HG03159 (cell line): Measurements from ENCODE around the gene RALY.

Experiments used
- ATAC-seq: cut with Tn5 transposase; IDR thresholded peaks from one replicate; pipeline ENCODE4 v1.9.1; 2021; ENCODE audit warnings: mild to moderate bottlenecking, moderate library complexity; ENCODE audit not compliant: unreplicated experiment

Gene RALY

DNA sequence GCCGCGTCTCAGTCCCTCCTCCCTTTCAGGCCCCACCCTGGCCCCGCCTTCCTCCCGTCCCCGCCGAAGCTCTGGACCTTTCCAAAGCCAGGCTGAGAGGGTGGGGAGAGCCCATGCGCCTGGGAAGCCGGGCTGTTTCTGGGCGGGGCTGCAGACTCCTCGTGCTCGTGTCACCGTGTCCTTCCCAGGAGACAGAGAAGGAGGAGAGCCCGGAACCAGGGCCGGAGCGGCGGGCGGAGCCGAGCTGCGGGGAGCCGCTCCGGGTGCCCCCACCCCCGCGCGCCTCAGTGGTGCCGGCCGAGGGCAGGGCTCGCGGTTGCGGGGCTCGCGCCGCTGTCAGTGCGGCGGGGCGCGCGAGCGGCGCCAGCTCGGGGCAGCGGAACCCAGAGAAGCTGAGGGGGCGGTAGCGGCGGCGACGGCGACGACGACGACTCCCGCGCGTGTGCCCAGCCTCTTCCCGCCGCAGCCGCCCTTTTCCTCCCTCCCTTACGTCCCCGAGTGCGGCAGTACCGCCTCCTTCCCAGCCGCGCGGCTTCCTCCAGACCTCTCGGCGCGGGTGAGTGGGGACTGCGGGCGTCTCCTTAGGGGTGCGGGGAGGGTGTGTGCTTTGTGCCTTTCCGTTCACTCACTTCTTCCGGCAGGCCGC, at the start of gene RALY:
TSS of gene RALY (plus strand) at position 336 of the 646 bp plus-strand sequence. CDS start 78,164 bp downstream, outside the sequence.
- ATAC-seq = peak; percentile 70

DNA sequence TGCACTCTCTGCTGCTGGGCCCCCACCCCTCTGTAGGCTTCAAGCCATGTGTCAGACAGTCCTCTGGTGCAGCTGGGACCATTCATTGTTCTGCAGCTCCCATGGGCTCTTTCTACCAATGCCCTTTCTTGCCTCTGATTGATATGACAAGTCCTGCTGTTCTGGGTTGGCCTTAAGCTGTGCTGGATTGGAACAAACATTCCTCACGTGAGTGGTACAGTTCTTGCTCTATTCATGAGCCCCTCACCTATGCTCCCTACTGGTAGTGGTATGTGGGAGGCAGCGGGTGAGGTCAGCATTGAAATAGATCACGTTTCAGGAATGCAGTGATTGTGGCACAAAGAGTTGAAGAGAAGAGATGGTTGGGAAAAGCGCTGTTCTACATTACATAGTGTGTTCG, 48.8 kb upstream of the RALY start:
- ATAC-seq = no peak

DNA sequence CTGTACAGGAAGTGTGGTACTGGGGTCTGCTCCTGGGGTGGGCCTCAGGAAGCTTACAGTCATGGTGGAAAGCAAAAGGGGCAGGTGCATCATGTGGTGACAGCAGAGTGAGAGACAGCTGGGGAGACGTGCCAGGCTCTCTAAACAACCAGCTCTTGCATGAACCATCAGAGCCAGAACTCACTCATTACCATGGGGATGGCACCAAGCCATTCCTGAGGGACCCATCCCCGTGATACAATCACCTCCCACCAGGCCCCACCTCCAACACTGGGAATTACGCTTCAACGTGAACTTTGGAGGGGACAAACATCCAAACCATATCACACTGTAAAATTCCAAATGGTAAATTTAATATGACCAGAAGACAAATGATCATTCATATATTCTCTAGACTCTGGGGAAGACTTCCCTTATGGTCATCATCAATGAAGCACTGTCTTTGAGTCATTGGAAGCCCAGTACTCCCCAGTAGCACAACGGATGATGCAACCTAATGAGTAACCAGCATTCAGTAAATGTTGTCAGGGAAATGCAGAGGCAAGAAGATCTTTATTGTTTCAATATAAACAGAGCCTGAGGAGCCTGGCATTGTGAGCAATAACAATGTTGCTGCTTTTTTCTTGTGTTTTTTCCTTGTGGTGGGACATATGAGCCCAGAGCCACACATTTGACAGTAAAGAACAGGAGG, 48.2 kb upstream of the RALY start:
- no peak for ATAC-seq

DNA sequence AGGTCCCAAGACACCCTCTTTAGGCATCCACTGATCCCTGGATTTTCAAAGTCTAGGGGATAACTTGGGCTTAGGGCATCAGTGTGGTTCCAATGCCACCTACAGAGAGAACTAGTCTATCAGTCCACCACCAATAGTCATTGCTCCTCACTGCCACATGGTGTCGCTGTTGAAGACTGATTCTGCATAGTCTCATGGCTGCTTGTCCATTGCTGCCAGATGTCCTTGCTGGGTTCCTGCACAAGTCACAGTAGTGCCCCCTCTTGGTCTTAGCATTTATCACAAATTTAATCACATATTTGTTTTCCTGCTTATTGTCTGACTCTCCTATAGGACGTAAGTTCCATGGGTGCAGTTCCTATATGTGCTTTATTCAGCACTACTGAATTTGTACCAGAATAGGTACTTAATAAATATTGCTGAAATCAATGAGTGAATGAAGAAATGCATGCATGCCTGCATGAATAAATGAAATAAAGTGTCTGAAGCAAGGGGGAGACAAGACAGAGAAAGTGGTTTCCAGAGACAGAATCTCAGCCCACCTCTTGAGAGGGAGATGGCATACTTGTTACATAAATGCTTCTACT, 45.9 kb upstream of the RALY start:
- no peak for ATAC-seq

GRCh38 chr20:33948480-33948879, 45.2 kb upstream of the RALY start:
- ATAC-seq = no peak

DNA sequence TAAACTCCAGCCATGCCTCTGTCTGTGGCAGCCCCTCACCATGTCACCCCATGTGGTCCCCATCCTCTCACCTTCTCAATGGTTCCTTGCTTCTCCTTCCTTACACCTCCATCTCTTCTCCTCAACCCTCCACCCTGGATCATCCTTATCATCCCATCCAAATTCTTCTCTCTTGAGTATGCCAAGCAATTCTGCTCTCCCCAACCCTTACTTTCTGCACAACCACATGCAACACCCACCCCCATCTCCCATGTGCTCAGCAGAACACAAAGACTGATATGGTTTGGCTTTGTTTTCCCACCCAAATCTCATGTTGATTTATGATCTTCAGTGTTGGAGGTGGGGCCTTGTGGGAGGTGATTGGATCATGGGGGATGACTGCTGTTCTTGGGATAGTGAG, 42.5 kb upstream of the RALY start:
- no peak for ATAC-seq

- no peak for ATAC-seq
These were observed 39.2 kb upstream of the RALY start for GRCh38 chr20:33954504-33954903.

GRCh38 chr20:33963751-33964150, 30.0 kb upstream of the RALY start:
- no peak for ATAC-seq

DNA sequence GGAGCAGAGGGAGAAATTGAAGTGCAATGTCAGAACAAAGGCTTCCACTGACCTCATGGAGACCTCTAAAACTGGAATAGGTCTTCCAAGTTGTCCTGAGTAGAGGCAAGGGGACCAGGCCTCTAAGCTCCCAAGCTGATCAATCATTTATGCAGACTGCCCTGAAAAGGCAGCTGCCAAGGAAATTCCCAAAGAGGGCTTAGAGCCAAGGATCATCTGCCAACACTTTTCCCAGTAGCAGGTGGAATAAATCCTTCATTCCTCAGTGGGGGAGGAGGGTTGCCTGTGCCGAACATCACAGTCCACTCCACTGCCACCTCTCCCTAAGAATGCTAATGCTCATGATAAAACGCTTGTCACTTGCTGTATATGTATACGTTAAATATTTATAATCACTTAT, 29.3 kb upstream of the RALY start:
- no peak for ATAC-seq

GRCh38 chr20:33967126-33967525, 26.6 kb upstream of the RALY start:
- no peak for ATAC-seq

GRCh38 chr20:33969563-33969962, 24.1 kb upstream of the RALY start:
- ATAC-seq = no peak

DNA sequence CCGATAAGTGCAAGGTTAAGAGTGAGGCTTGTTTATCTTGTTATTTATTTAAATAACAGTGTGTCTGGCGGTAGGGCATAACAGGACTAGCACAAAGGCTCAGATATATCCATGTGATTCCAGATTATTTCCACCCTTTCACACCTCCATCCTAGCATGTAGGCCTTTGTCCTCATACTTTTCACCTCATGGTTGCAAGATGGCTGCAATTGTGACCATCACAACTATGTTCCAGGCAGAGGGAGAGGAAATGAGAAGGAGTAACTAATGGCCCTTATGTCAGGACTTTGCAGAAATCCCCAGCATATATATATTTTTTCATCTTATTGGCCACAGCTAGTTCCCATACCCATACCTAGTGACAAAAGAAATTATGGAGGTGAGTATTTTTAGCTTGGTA, 23.5 kb upstream of the RALY start:
- ATAC-seq = no peak

GRCh38 chr20:33971147-33971975, 22.4 kb upstream of the RALY start:
- no peak for ATAC-seq

GRCh38 chr20:33976959-33977358, 16.8 kb upstream of the RALY start:
- ATAC-seq = no peak

- ATAC-seq = no peak
These were observed 16.2 kb upstream of the RALY start for GRCh38 chr20:33977535-33977934.

DNA sequence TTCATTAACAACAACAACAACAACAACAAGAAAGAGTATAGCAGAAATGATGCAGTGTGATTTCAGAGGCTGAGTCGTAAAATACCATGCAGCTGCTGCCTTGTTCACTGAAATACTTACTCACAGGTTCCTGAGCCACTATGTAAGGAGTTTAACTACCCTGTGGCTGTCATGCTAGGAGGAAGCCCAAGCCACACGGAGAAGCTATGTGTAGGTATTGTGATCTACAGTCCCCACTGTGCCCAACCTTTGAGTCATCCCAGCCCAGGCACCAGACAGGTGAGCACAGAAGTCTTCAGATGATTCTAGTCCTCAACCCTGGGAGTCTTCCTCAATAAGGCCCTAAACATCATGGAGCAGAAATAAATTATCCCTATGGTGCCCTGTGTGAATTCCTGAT, 14.6 kb upstream of the RALY start:
- no peak for ATAC-seq

- no peak for ATAC-seq
These were observed 12.4 kb upstream of the RALY start for GRCh38 chr20:33981347-33981746.

- ATAC-seq = no peak
These were observed 11.7 kb upstream of the RALY start for GRCh38 chr20:33981964-33982363.

DNA sequence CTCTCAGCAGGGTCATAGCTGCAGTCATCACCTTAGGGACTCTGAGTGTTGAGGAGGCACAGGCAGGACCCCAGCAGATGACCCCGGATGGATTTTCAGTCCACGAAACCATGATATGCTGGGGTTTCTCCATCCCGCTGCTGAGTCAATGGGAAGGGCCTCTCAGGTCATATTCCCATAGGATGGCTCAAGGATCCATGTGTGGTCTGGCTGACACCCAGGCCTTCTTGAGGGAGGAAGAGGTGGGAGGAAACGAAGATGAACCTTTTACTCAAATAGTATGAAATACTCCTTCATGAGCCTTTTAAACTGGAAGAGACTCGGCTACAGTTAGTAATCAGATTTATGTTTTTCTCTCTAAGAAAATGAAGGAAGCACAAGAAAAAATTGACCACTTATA, 10.3 kb upstream of the RALY start:
- ATAC-seq = no peak

DNA sequence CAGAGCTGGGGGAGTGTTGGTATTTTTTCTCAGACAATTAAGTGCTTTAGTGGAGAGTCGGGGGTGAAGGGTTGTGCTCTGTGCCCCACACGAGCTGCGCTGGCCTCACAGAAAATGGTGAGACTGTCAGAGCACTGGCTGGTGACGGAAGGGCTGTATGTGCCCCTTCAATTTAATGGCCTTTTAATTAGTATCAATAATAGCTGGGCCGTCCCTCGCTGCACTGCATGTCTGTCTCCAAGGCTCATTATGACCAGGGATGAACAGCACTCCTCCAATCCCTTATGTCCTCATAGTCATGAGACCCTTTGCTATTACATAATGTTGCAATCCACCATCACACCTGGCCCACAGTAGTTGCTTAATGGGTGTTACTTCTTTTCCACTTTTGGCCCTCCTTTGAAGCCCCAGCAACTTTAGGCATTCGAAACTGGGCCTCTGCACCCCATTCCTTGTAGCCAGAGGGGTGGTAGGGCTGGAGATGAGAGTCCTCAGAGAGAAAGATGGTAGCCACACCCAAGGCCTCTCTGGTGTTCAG, 9.5 kb upstream of the RALY start:
- no peak for ATAC-seq

DNA sequence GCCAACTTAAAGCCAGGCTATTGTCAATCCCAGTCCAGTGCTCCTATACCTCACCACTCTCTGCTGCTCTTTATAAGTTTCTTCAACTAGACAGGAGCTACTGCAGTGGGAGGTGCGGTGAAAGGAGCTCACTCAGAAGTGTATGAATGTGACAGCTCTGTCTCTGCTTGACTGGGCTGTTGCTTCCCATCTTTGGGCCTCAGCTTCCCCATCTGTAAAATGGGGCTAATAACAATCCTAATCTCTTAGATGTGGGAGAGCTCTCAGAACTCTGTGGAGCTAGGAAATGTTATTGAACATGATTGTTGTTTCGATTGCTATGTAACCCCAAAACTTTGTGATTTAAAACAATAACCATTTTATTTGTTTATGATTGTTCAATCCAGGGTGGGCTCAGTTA, 8.4 kb upstream of the RALY start:
- ATAC-seq = no peak
